PFSK-1 (cell line): ENCODE measurements around the gene DZIP3.

Experiments
- POLR2AphosphoS5 ChIP-seq: IDR thresholded peaks from 2 replicates; pipeline ENCODE4 v1.6.1; 2012; ENCODE audit warnings: low read depth, mild to moderate bottlenecking, control low read depth, low read length, moderate library complexity
- SIN3A ChIP-seq: IDR thresholded peaks from 2 replicates; pipeline ENCODE4 v1.6.1; 2012; ENCODE audit warnings: mild to moderate bottlenecking, low read length, moderate library complexity, borderline replicate concordance; ENCODE audit not compliant: insufficient read depth
- TAF1 ChIP-seq: IDR thresholded peaks from 2 replicates; pipeline ENCODE4 v1.6.1; 2012; ENCODE audit warnings: low read length, control low read depth, borderline replicate concordance; ENCODE audit not compliant: insufficient read depth
- TF ChIP-seq, protein P1 (sequence below), 2 experiments: IDR thresholded peaks; 2 replicates each; pipeline versions ENCODE4 v1.6.1 to v1.8.0; 2011 to 2012; ENCODE audit warnings: low read depth in 2 of 2, low read length in 2 of 2, control low read depth in 1 of 2, inconsistent platforms in 1 of 2, mild to moderate bottlenecking in 1 of 2, moderate library complexity in 1 of 2; ENCODE audit not compliant: insufficient read depth in 1 of 2

GRCh38 chr3:108562565-108562964 is 27.0 kb upstream of the DZIP3 start:
- TF ChIP-seq POLR2AphosphoS5 (no peak), TAF1 (no peak), SIN3A (no peak)
- TF ChIP-seq, protein P1, sequence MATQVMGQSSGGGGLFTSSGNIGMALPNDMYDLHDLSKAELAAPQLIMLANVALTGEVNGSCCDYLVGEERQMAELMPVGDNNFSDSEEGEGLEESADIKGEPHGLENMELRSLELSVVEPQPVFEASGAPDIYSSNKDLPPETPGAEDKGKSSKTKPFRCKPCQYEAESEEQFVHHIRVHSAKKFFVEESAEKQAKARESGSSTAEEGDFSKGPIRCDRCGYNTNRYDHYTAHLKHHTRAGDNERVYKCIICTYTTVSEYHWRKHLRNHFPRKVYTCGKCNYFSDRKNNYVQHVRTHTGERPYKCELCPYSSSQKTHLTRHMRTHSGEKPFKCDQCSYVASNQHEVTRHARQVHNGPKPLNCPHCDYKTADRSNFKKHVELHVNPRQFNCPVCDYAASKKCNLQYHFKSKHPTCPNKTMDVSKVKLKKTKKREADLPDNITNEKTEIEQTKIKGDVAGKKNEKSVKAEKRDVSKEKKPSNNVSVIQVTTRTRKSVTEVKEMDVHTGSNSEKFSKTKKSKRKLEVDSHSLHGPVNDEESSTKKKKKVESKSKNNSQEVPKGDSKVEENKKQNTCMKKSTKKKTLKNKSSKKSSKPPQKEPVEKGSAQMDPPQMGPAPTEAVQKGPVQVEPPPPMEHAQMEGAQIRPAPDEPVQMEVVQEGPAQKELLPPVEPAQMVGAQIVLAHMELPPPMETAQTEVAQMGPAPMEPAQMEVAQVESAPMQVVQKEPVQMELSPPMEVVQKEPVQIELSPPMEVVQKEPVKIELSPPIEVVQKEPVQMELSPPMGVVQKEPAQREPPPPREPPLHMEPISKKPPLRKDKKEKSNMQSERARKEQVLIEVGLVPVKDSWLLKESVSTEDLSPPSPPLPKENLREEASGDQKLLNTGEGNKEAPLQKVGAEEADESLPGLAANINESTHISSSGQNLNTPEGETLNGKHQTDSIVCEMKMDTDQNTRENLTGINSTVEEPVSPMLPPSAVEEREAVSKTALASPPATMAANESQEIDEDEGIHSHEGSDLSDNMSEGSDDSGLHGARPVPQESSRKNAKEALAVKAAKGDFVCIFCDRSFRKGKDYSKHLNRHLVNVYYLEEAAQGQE (IDR thresholded peaks at IDR 0.05; ENCODE audit: insufficient read depth in 1 of 2, low read depth in 2 of 2, low read length in 2 of 2): no peak
